Lower lobe of right lung (tissue), 2 donors: ENCODE measurements around the gene GTPBP1. TPM values are rescaled to one million over a fixed set of nuclear protein-coding genes. Genes with fewer than 3 reads are reported as not detected.

Experiments used
- ATAC-seq, 2 donors: fragments of 200-7000 bp; cut with Tn5 transposase; one replicate each; pipeline ENCODE4 v1.9.1; 2020 to 2022; ENCODE audit warnings: mild to moderate bottlenecking in 2 of 2, moderate library complexity in 2 of 2
- DNase-seq: peaks from one replicate; pipeline ENCODE4 v3.0.0-alpha.2; 2020
- H3K27ac ChIP-seq: fragments of 200-600 bp; one replicate; pipeline ENCODE4 v1.8.0; 2022
- H3K27me3 ChIP-seq: fragments of 200-600 bp; one replicate; pipeline ENCODE4 v1.8.0; 2022; ENCODE audit warnings: low read depth
- H3K36me3 ChIP-seq: fragments of 200-600 bp; one replicate; pipeline ENCODE4 v1.8.0; 2022; ENCODE audit warnings: mild to moderate bottlenecking
- H3K4me1 ChIP-seq: fragments of 200-600 bp; one replicate; pipeline ENCODE4 v1.8.0; 2022
- H3K4me3 ChIP-seq: fragments of 200-600 bp; one replicate; pipeline ENCODE4 v1.8.0; 2022; ENCODE audit warnings: mild to moderate bottlenecking
- H3K9me3 ChIP-seq: fragments of 200-600 bp; one replicate; pipeline ENCODE4 v1.8.0; 2022
- intact Hi-C: fragments of 100-400 bp; cut with DNase I; formaldehyde crosslinking; loops from one replicate; pipeline ENCODE4 v1.11.0; 2022
- total RNA-seq: library from RNA; stranded (reverse); fragmentation: NEBNext Ultra II Directional; extraction: Animal tissue kit (Norgen Biotek cat#: 25700); gene quantifications from one replicate; pipeline ENCODE4 v1.2.1, GENCODE V29; 2021
- TF ChIP-seq, protein P1 (sequence below): fragments of 200-600 bp; IDR thresholded peaks from one replicate; pipeline ENCODE4 v1.8.0; 2022; ENCODE audit warnings: antibody characterized with exemption, mild to moderate bottlenecking
- donor health status: DM: no; HTN: yes; CAD: no; lungs with severe emphysema.

GTPBP1 gene
- total RNA-seq, 1 donor from 2014 or later: 66.7 TPM

DNA sequence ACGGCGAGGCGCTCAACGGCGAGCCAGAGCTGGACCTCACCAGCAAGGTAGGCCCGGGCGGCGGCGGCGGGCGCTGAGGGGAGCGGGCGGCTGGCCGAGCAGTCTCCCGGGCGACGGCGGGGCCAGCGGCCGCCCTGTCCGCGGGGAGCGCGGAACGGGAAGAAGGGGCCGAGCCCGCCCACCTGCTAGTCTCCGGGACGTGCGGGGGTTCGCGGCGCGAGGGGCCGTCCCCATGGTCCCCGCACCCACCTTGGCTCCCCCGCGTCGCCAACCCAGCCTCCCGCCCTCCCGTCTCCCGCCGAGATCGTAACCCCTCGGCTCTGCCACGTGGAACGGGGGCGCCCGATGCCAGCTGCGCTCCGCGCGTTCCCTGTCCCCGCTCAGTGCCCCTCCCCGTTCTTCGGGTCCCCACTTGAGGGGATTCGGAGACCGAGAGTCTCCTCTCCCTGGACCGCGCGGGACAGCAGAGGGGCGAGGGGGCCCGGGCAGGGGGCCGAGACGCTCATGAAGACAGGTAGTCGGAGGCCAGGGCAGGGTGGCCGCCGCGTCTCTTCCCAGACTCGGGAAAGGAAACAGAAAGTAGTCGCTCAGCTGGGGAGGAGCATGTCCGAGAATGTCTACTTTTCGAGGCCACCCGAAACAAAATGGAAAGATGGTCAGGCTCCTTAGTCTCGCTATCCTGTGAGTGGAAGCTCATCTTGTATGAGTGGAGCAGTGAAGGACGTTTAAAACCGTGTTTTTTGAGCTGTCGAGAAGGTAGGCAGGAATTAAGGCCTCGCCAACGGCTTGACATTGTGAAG is 557 bp downstream of the GTPBP1 start:
- ATAC-seq (peak; percentile 6 to 30), DNase-seq (peak; percentile 71)
- peaks cover 24% of the 10 kb centered on the region for H3K36me3 ChIP-seq
- H3K27ac ChIP-seq: peak overlapping the region; percentile 97
- H3K27me3 ChIP-seq: no peaks in the 10 kb centered on the region
- peak overlapping the region; percentile 95 for H3K4me3 ChIP-seq
- H3K9me3 ChIP-seq: no peaks in the 10 kb centered on the region
- H3K4me1 ChIP-seq: peaks cover 47% of the 10 kb centered on the region
- TF ChIP-seq, protein P1, sequence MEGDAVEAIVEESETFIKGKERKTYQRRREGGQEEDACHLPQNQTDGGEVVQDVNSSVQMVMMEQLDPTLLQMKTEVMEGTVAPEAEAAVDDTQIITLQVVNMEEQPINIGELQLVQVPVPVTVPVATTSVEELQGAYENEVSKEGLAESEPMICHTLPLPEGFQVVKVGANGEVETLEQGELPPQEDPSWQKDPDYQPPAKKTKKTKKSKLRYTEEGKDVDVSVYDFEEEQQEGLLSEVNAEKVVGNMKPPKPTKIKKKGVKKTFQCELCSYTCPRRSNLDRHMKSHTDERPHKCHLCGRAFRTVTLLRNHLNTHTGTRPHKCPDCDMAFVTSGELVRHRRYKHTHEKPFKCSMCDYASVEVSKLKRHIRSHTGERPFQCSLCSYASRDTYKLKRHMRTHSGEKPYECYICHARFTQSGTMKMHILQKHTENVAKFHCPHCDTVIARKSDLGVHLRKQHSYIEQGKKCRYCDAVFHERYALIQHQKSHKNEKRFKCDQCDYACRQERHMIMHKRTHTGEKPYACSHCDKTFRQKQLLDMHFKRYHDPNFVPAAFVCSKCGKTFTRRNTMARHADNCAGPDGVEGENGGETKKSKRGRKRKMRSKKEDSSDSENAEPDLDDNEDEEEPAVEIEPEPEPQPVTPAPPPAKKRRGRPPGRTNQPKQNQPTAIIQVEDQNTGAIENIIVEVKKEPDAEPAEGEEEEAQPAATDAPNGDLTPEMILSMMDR: no peak
- intact Hi-C loops: no loop called here

DNA sequence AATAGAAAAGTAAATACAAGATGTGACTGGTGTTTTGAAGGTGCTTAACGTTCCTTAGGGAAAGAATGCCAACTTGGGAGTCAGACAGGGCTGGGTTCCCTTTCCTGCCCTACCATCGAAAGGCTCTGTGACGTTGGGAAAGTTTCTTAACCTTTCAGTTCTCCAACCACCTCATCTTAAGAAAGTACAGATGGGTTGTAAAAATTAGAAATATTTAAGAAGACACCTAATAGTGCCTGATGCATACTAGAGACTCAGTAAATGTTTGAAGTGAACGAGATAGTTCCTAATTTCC is 1.1 kb downstream of the GTPBP1 start:
- intact Hi-C loops: no loop called here
- TF ChIP-seq, protein P1: no peak
- ATAC-seq: peak; percentile 0 to 16
- Histone ChIP-seq H3K4me1 (peaks cover 42% of the 10 kb centered on the region), H3K9me3 (no peaks in the 10 kb centered on the region), H3K36me3 (peaks cover 24% of the 10 kb centered on the region), H3K27me3 (no peaks in the 10 kb centered on the region), H3K4me3 (peak overlapping the region; percentile 95), H3K27ac (peak overlapping the region; percentile 97)
- DNase-seq: no peak

- no peak for DNase-seq
- Histone ChIP-seq H3K27ac (peak overlapping the region; percentile 97), H3K9me3 (no peaks in the 10 kb centered on the region), H3K36me3 (peaks cover 24% of the 10 kb centered on the region), H3K4me1 (peaks cover 43% of the 10 kb centered on the region), H3K4me3 (peak overlapping the region; percentile 95), H3K27me3 (no peaks in the 10 kb centered on the region)
- no peak for ATAC-seq
- TF ChIP-seq, protein P1: no peak
- intact Hi-C loops: no loop called here
Observed at GRCh38 chr22:38707346-38707745, 1.6 kb downstream of the GTPBP1 start.

DNA sequence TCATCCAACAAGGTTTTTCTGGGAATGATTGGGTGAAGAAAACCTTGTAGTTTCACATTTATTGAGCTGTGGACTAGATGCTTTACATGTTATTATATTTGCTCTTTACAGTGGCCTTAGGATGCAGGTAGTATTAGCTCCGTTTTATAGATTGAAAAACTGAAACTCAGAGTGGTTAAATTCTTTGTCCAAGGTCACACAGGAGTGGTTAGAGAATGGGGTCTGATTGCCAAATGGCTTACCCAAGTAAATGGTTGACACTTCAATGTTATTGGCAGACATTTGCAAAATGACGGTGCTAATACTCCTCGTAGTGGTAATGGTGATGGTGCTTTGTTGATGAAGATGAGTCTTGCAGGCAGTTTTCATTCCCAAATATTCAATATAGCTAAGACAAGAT is 2.2 kb downstream of the GTPBP1 start:
- intact Hi-C loops: no loop called here
- H3K27ac ChIP-seq: no peak overlapping the region
- H3K4me3 ChIP-seq: peak overlapping the region; percentile 95
- H3K9me3 ChIP-seq: no peaks in the 10 kb centered on the region
- no peaks in the 10 kb centered on the region for H3K27me3 ChIP-seq
- DNase-seq (no peak), ATAC-seq (no peak)
- H3K4me1 ChIP-seq: peaks cover 49% of the 10 kb centered on the region
- H3K36me3 ChIP-seq: peaks cover 24% of the 10 kb centered on the region
- TF ChIP-seq, protein P1: no peak

DNA sequence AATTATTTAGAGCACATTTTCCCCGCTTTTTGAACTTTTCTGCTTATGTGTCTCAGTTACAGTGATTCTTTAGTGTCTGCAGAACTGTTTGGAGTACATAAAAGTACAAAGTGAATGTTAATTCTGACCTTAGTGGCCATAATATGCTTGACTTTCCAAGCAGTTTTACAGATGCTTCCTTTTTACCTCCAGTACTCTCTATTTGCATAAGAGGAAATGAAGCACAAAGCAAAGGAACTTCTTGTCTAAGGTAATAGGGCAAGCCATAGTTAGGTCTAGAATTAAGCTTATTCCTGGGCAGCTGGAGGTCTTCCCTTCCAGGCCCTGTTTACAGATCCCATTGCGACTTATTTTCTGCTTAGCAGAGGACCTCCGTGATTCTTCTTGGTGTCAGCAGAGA is 3.6 kb downstream of the GTPBP1 start:
- no peaks in the 10 kb centered on the region for H3K9me3 ChIP-seq
- H3K4me1 ChIP-seq: peaks cover 63% of the 10 kb centered on the region
- TF ChIP-seq, protein P1: no peak
- H3K27me3 ChIP-seq: no peaks in the 10 kb centered on the region
- peaks cover 24% of the 10 kb centered on the region for H3K36me3 ChIP-seq
- H3K27ac ChIP-seq: no peak overlapping the region
- no peak overlapping the region for H3K4me3 ChIP-seq
- no peak for DNase-seq
- intact Hi-C loops: no loop called here
- ATAC-seq: no peak
